Measurements from ENCODE around the gene KHDRBS2.

DNA sequence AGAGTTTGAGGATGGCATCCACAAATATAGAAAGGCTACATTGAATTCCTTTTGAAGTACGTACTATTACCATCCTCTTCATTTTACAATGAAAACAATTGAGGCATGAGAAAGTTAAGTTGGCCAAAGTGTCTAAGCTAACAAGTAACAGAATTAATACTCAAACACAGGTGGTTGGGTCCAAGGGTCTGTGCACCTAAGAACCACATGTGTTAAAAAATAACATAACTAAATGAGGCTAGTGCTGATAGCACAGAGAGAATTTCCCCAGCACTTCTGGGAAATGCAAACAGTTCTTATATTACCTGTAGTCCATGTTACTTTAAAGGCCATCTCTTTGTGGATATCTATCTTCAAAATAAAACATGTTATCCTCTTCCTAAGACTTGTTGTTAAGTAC, 10.5 kb upstream of the KHDRBS2 start:
- TF ChIP-seq, protein P1, sequence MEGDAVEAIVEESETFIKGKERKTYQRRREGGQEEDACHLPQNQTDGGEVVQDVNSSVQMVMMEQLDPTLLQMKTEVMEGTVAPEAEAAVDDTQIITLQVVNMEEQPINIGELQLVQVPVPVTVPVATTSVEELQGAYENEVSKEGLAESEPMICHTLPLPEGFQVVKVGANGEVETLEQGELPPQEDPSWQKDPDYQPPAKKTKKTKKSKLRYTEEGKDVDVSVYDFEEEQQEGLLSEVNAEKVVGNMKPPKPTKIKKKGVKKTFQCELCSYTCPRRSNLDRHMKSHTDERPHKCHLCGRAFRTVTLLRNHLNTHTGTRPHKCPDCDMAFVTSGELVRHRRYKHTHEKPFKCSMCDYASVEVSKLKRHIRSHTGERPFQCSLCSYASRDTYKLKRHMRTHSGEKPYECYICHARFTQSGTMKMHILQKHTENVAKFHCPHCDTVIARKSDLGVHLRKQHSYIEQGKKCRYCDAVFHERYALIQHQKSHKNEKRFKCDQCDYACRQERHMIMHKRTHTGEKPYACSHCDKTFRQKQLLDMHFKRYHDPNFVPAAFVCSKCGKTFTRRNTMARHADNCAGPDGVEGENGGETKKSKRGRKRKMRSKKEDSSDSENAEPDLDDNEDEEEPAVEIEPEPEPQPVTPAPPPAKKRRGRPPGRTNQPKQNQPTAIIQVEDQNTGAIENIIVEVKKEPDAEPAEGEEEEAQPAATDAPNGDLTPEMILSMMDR (conservative IDR thresholded peaks at IDR 0.05): no peak
- TF ChIP-seq EZH2 (IDR thresholded peaks at IDR 0.05; ENCODE audit: low read depth): no peak

All from PC-9 (cell line).